ENCODE results near the gene NECTIN4. TPM values are rescaled to one million over a fixed set of nuclear protein-coding genes. Genes with fewer than 3 reads are reported as not detected.

Gene NECTIN4
- total and polyA plus RNA-seq, 2 of the 13 experiments (the other 11 are each of a cell fraction or from before 2014, with no cell fraction given): 5.9 to 12.4 TPM

- Histone ChIP-seq H3K27me3 (ENCODE audit: control insufficient read depth in 1 of 2, insufficient read depth in 2 of 2, low read length in 2 of 2) (no peaks in the 10 kb centered on the region), H3K9me3 (ENCODE audit: low read length) (no peaks in the 10 kb centered on the region), H3K36me3 (replicated peaks in 1 of 2; ENCODE audit: control insufficient read depth in 1 of 2, insufficient read depth in 2 of 2, low read length in 2 of 2) (no peaks in the 10 kb centered on the region), H3K4me1 (ENCODE audit: insufficient read depth, low read length) (no peaks in the 10 kb centered on the region), H3K27ac (ENCODE audit: extremely low read length, insufficient read depth, low read length) (no peak overlapping the region), H3K4me3 (replicated peaks in 1 of 3; ENCODE audit: insufficient read depth in 1 of 3, low read depth in 2 of 3, low read length in 3 of 3) (no peak overlapping the region), H4K20me1 (ENCODE audit: insufficient read depth, low read length) (no peaks in the 10 kb centered on the region), H3K4me2 (ENCODE audit: low read depth, low read length) (no peak overlapping the region), H3K9ac (ENCODE audit: insufficient read depth, low read depth, low read length) (no peak overlapping the region), H2AFZ (ENCODE audit: low read length) (no peak overlapping the region), H3K79me2 (ENCODE audit: insufficient read depth, low read length) (no peaks in the 10 kb centered on the region)
- CTCF ChIA-PET (ENCODE audit: low intra/inter-chr PET ratio, low total read pairs): no interaction called here
- DNase-seq (ENCODE audit: low spot score) (no peak), FAIRE-seq (no peak), ATAC-seq (no peak)
- intact Hi-C loops (cut with micrococcal nuclease; ENCODE audit: unreplicated experiment) (no loop called here), in situ Hi-C loops (cut with HindIII; ENCODE audit: extremely low pct_ligation_motif_present, low pct_unique_long_range_greater_than_20kb) (no loop called here)
- POLR2A ChIA-PET: no interaction called here
- WGBS (ENCODE audit: low lambda C conversion rate): 45% methylated on average over 3 of the region's 3 CpGs
- no TSS peak for BruUV-seq (replicated peaks)
- TF ChIP-seq YEATS2 (CRISPR knock-in tag; IDR thresholded peaks at IDR 0.05; ENCODE audit: borderline replicate concordance): no peak
- TF ChIP-seq ZNF318 (CRISPR knock-in tag; IDR thresholded peaks at IDR 0.05): no peak
- no peak for TF ChIP-seq CREB3 (CRISPR knock-in tag; IDR thresholded peaks at IDR 0.05)
- TF ChIP-seq ZFYVE20 (CRISPR knock-in tag; IDR thresholded peaks at IDR 0.05; ENCODE audit: borderline replicate concordance, low read depth): no peak
- TF ChIP-seq ZNF780A (CRISPR knock-in tag; IDR thresholded peaks at IDR 0.05): no peak
- no peak for TF ChIP-seq ATF3 (CRISPR knock-in tag; IDR thresholded peaks at IDR 0.05)
- TF ChIP-seq NR2F1 (CRISPR knock-in tag; IDR thresholded peaks at IDR 0.05): no peak
- no peak for TF ChIP-seq NFKBIZ (CRISPR knock-in tag; IDR thresholded peaks at IDR 0.05)
- no peak for TF ChIP-seq PBX2 (CRISPR knock-in tag; IDR thresholded peaks at IDR 0.05)
- no peak for TF ChIP-seq ZNF275 (CRISPR knock-in tag; IDR thresholded peaks at IDR 0.05; ENCODE audit: borderline replicate concordance)
- no peak for TF ChIP-seq TMF1 (CRISPR knock-in tag; IDR thresholded peaks at IDR 0.05; ENCODE audit: low read depth)
- no peak for TF ChIP-seq ZNF766 (CRISPR knock-in tag; IDR thresholded peaks at IDR 0.05; ENCODE audit: borderline replicate concordance)
Observed at GRCh38 chr1:161066694-161067093, 22.7 kb downstream of the NECTIN4 start.

Measured in HepG2 (cell line).